GM21529 (cell line): ENCODE data around the gene NUF2.
"Not testable (repeated sequence)": the region's sequence is repeated elsewhere in the genome, so short reads cannot be mapped to it uniquely, and the experiment has no call there.

ENCODE experiments used
- ATAC-seq: cut with Tn5 transposase; IDR thresholded peaks from one replicate; pipeline ENCODE4 v1.9.1; 2021; ENCODE audit not compliant: unreplicated experiment

Gene NUF2

DNA sequence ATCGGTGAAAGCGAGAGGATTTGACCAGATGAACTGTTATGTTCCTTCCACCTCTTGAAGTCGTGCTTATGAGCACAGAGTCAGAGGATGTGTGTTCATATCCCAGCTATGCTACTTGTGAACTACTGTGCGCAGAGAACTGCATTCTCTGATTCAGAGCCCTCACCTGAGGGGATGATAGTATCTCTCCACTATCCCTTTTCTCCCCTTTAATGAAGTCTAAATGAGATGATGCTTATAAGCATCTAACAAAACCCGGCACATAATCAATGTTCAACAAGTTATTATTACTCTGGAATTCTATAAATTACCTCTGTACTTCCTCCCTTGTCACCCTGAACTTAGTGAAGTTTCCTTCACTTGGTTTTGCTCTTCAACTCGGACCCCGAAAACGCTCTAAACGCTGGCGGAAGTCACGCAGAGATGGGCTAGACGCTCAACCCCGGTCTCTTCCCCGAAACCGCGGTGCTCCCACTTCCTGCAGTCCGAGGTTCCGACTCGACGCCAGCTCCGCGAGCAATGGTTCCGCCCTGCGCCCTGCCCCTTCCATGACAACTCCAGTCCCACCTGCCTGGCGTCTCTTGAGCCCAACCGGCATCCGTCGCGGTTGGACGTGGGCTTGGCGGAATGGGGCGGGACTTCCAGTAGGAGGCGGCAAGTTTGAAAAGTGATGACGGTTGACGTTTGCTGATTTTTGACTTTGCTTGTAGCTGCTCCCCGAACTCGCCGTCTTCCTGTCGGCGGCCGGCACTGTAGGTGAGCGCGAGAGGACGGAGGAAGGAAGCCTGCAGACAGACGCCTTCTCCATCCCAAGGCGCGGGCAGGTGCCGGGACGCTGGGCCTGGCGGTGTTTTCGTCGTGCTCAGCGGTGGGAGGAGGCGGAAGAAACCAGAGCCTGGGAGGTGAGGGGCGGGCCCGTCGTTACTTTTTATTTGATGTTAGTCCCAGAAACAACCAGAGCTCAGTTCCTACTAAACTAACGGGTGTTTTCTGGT lies at the start of gene NUF2:
Gene NUF2 (plus strand): TSS at position 644 of the 995 bp plus-strand sequence. CDS start 4,098 bp downstream, outside the sequence.
- ATAC-seq: peak; percentile 94

DNA sequence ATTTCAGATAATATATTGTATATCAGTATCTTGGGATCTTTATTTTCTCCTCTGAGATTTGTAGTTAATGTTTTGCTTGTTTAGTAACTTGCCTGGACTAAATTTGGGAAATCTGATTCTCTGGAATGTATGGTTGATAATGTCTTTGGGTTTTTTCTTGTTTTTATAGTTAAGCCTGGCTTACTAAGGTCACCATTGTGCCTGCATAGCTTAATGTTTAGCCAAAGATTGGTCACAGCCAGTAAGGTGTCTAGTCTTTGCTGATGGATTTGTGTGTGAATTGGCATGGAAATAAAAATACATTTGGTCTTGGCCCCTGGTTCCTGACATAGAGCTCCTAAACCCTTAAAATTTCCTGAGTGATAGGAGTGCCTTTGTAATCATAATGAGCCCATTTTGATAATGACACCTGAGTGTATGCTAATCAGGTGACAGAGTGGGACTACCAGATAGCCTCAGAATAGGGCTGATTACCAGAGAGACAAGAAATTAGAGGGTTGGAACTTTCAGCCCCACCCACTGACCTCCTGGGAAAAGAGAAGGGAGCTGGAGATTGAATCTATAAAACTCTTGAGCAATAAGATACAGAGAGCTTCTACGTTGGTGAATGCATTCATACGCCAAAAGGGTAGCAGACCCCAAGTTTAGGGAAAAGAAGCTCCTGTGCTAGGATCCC lies 47.9 kb upstream of the NUF2 start:
- no peak for ATAC-seq

DNA sequence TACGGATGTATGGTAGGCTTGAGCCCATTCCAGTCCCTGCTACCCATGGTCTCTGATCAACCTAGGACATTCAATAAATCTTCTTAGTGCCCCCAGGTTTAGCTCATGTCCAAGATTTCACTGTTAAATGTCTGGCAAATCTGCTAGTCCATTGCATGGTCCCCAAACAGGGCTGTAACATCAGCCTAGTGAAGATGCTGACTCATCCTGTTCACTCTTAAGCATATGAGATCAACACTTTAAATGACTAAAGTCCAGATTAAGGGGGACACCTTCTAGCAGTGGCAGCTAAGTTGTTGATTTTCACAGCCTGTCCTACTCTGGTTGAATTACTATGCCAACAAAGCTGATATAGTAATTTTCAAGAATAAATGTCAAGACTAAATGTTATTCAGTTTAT lies 46.5 kb upstream of the NUF2 start:
- ATAC-seq: no peak

DNA sequence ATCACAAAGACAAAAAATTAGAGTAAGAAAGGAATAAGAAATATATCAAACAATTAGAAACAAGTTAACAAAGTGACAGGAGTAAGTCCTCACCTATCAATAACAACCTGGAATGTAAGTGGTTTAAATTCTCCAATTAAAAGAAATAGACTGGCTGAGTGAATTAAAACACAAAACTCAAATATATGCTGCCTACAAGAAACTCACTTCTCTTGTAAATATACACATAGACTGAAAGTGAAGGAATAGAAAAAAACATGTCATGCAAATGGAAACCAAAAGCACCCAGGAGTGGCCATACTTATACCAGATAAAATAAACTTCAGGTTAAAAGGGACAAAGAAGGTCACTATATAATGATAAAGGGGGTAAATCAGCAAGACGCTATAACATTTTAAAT lies 43.2 kb upstream of the NUF2 start:
- no peak for ATAC-seq

DNA sequence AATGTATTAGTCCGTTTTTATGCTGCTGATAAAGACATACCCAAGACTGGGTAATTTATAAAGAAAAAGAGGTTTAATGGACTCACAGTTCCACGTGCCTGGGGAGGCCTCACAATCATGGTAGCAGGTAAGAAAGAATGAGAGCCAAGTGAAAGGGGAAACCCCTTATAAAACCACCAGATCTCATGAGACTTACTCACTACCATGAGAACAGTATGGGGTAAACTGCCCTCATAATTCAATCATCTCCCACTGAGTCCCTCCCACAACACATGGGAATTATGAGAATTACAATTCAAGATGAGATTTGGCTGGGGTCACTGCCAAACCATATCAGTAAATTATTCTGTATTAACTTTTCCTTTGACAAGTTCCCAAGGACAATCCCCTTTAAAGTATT lies 36.9 kb upstream of the NUF2 start:
- ATAC-seq: not testable (repeated sequence)

DNA sequence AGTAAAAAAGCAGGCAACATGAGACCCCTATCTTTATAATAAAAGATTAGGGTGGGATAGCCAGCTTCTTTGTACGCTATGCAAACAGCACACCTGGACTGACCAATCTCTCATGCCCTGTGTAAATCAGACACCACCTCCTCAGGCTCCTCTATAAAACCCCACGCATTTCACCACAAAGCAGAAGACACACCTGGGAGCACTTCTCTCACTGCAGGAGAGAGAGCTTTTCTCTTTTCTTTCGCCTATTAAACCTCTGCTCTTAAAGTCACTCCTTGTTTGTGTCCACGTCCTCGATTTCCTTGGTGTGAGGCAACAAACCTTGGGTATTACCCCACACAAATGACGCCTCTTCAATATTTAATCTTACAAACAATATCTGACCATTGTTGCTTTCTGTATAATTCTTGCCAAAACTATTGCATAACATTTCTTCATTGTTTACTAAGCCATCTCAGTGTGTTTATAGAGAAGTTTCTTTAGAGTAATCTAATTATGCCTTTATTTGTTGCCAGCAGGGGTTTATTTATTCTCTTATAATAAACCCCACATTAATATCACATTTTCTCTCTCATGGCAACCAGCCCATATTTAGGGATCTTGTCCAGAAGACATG lies 31.6 kb upstream of the NUF2 start:
- ATAC-seq: no peak

DNA sequence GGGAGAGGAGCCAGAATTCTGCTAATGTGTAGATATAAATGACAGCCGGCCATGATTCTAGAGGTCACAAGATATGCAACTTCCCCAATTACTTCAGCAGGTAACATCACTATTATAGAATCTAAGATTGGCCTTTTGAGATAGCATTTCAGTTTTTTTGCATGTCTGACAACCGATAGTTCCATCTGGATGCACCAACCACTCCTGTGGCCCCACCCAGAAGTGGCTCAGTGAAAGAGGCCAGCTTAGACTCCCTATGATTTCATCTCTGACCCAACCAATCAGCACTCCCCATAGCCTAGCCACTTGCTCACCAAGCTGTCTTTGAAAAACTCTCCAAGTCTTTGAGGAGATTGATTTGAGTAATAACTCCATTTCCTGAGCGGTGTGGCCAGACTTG lies 30.3 kb upstream of the NUF2 start:
- no peak for ATAC-seq

DNA sequence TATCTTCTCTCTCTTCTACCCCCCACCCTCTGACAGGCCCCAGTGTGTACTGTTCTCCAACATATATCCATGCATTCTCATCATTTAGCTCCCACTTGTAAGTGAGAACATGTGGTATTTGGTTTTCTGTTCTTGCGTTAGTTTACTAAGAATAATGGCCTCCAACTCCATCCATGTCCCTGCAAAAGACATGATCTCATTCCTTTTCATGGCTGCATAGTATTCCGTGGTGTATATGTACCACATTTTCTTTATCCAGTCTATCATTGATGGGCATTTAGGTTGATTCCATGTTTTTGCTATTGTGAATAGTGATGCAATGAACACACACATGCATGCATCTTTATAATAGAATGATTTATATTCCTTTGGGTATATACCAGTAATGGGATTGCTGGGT lies 29.6 kb upstream of the NUF2 start:
- not testable (repeated sequence) for ATAC-seq

DNA sequence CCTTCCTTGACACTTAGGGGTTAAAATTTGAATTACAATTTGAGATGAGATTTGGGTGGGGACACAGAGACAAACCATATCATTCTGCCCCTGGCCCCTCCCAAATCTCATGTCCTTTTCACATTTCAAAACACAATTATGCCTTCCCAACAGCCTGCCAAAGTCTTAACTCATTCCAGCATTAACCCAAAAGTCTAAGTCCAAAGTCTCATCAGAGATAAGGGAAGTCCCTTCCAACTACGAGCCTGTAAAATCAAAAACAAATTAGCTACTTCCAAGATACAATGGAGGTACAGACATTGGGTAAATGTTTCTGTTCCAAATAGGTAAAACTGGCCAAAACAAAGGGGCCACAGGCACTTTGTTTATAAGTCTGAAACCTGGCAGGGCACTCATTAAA lies 28.3 kb upstream of the NUF2 start:
- ATAC-seq: not testable (repeated sequence)

DNA sequence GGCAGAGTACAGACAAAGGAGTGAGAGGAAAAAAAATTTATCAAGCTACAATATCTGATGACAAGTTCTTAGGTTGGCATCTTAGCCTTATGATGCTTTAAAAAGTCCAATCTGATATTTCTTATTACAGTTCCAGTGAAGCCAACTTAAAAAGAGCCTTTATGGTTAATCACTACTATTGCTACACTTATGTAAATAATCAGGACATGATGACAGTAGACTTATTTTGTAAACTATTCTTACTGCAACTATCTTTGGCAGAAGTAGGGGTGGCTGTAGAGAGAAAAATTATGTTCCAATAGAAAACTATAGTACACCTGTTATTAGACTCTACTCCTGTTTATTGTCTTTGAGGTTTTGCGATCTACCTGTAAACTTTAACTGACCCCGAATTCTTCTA lies 25.8 kb upstream of the NUF2 start:
- no peak for ATAC-seq

DNA sequence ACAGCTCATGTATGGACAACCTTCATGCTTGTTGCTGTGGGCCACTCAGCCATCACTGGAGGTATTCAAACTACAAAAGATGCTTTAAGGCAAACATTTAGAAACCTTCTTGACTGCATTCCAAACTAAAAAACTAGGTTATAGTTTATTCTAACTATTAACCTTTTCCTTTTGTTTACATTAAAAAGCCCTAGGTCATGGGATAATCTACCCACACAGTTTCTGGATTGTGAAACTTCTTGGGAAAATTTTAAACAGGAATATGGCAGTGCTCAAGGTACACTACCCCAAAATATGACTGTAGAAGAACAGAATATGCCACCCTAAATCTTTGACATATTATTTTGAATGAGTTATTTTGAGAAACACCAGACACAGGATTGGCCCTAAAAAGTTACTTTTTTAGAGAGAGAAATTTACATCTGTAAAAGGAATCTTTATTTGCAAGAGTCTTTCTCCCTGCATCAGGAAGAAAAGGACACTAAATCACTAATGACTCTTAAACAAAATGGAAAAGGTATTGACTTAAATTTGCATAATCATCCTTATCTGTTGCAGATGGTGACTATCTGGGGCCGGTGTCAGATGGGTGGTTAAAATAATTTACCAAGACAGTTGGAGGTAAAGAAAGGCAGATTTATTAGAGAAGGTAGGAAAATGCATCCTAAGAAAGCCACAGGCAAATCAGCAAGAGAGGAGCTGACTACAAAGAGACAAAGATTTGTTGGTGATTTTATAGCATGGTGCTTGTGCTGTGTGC lies 25.1 kb upstream of the NUF2 start:
- ATAC-seq: no peak

DNA sequence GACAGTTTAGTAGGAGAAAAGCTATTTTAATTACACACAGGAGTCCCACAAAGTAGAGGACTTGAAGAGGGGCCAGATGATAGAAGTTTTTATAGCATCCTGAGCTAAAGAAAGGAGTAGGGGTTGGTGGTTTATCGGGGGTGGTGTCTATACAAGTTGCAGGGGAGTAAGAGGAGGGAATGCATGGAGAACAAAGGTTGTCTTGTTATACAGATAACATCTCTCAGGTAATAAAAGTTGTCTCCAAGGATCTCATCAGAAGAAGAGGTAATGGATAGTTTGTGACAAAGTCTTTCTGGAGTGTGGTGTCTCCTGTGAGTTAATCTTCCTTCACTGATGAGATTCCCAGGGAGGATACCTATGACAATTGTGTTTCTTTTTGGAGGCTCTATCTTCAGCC lies 23.4 kb upstream of the NUF2 start:
- ATAC-seq: no peak

DNA sequence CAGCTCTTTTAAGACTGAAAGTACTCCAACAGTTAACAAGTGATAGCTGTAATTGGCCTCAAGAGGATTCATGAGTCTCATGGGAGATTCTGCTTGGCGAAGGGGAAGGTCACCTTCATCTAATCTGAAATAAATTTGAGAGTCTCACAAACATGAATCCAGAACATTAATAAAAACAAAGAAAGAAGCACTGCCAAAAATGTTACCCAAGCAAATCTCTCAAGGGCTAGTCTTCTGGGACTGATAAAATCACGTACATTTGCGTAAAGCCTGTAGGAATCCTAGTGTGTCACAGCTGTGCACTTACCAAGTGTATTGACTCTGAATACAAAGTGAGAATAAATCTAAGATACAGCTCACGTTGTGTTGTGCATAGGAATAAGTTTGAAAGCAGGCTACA lies 21.2 kb upstream of the NUF2 start:
- no peak for ATAC-seq

DNA sequence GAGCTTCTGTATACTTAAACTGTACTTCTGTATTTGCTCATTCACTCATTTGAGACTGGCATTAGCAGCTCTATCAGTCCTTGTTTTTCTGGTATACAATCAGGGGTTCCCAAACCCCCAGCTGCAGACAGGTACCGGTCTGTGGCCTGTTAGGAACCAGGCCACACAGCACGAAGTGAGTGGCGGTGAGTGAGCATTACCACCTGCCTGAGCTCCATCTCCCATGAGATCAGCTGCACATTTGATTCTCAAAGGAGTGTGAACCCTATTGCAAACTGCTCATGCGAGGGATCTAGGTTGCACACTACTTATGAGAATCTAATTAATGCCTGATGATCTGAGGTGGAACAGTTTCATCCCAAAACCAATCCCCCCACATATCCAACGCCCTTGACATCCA lies 18.2 kb upstream of the NUF2 start:
- ATAC-seq: no peak

DNA sequence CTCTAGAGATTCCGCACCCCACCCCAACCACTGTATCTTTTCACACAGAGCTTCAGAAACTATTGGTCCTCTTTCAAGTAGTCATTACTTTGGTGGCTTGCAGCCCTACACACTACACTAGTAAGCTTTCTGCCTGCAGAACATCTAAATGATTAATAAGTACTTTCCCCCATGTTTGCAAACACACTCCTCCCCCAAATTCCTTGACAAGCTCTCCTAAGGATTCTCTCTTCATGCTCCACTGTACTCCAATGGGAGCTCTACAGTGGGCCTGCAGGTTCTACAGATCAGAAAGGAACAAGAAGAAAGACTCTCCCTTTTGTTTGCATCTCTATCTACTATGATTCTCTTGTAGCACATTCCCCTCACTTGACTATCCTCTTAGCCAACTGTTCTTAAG lies 16.3 kb upstream of the NUF2 start:
- ATAC-seq: no peak

DNA sequence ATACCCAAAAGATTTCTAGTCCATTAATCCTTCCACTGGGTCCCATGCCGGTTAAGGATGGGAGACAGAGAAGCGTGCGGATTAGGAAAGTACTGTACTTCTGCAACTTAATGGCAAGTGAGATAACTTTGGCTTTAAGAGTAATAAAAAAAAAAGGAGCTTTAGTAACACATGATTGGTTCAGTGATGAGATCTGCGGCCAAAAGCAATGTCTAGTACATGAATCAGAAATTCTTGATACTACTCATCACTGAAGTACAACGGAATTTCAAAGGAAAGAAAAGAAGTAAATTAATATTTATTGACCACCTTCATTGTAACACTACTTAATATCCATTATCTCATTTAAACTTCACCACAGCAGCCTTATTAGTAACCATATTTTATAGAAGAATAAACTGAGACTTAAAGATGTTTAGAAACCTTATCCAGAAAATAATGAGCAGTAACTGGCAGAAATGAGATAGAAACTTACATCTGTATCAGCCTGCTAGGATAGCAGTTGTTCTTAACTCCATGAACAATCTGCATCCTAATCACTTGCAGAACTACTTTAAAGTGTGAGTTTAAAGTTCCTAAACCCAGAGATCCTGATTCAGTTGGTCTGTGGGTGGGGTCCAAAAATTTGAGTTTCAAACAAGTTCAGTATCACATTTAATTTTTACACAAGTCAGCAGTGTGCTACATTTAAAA lies 14.1 kb upstream of the NUF2 start:
- no peak for ATAC-seq

DNA sequence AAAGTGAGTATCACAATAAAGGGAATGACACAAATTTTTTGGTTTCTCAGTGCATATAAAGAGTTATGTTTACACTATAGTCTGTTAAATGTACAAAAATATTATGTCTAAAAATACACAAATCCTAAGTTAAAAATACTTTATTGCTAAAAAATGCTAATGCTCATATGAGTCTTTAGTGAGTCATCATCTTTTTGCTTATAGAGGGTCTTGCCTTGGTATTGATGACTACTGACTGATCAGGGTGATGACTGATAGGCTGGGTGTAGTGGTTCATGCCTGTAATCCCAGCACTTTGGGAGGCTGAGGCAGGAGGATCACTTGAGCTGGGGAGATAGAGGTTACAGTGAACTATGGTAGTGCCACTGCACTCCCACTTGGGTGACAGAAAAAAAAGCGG lies 12.9 kb upstream of the NUF2 start:
- no peak for ATAC-seq

DNA sequence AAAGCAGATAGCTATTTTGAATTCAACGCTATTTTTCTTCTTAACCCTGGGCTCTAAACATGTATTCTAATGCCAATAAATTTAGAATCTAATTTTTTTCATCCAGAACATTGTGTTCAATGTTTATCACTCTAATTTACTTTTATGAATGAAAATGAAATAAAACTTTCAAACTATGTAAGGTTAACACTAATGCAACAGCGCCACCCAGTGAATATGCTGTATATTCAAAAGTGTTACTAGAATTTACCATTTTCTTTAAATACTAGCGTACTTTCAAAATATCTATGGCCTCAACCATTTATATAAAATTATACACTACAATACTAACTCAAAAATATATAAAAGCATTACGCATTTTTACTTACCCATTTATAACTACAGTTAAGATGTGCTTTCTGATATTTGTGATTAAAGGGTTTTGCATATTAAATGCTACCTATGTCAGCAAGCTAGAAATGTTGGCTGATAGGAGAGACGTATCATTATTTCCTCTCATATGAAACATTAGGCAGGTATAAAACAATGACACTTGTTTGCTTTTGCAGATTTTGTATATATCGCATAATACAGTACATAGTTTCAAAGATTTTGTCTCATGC lies 5.9 kb upstream of the NUF2 start:
- no peak for ATAC-seq

DNA sequence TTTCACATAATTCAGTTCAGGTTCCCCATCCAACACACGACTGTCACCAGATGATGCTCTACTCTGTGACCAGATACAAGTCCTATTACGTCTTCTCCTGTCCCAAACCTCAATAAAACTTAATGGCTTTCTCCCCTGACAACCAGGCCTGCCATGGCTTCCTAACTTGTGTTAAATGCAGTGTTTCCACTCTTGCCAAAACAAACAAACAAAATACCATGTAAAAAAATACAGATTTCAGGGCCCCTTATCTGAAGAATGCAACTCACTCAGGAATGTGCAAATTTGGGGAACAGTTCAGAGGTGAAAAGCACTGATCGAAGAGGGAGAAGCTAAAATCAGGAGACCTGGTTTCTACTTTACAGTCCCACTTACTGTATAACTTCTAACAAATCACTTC lies 863 bp upstream of the NUF2 start:
- ATAC-seq: no peak

DNA sequence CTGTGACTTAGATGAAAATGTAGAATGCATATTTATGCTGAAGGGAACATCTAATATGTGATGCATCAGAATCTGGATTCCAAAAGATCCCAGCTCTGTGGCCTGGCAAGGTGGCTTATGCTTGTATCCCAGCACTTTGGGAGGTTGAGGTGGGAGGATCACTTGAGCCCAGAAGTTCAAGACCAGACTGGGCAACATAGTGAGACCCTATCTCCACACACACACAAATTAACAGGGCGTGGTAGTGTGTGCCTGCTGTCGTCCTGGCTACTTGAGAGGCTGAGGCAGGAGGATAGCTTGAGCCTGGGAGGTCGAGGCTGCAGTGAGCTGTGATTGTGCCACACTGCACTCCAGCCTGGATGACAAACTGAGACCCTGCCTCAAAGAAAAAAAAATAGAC lies 1.6 kb downstream of the NUF2 start:
- not testable (repeated sequence) for ATAC-seq
